ENCODE measurements around the gene MRM1. TPM values are rescaled to one million over a fixed set of nuclear protein-coding genes. Genes with fewer than 3 reads are reported as not detected.

MRM1 gene
- polyA plus RNA-seq, 2 of the 4 experiments (the other 2 are of a cell fraction) = 12.7 to 21.7 TPM

DNA sequence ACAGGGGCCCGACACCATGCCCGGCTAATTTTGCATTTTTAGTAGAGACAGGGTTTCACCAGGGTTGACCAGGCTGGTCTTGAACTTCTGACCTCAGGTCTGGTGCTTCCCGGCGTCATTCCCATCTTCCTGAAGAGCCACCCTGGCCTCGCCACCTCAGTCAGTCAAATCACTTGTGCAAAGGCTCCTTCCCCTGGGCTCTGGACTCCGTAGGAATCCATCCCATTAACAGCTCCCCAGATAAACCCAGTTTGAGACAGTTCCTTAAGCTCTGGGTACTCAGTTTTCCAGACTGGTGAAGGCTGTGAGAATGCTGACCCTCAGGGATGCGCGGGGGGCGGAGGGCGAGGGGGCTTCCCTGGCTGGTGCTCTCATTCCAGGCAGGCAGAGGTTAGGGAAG lies 39.5 kb downstream of the MRM1 start:
- no peaks in the 10 kb centered on the region for H3K4me1 ChIP-seq
- no peak for DNase-seq (ENCODE audit: low read depth in 1 of 2, low spot score in 1 of 2)
- no peak for TF ChIP-seq BHLHE40 (IDR thresholded peaks at IDR 0.05; ENCODE audit: low read depth, low read length)
- TF ChIP-seq, protein P1, sequence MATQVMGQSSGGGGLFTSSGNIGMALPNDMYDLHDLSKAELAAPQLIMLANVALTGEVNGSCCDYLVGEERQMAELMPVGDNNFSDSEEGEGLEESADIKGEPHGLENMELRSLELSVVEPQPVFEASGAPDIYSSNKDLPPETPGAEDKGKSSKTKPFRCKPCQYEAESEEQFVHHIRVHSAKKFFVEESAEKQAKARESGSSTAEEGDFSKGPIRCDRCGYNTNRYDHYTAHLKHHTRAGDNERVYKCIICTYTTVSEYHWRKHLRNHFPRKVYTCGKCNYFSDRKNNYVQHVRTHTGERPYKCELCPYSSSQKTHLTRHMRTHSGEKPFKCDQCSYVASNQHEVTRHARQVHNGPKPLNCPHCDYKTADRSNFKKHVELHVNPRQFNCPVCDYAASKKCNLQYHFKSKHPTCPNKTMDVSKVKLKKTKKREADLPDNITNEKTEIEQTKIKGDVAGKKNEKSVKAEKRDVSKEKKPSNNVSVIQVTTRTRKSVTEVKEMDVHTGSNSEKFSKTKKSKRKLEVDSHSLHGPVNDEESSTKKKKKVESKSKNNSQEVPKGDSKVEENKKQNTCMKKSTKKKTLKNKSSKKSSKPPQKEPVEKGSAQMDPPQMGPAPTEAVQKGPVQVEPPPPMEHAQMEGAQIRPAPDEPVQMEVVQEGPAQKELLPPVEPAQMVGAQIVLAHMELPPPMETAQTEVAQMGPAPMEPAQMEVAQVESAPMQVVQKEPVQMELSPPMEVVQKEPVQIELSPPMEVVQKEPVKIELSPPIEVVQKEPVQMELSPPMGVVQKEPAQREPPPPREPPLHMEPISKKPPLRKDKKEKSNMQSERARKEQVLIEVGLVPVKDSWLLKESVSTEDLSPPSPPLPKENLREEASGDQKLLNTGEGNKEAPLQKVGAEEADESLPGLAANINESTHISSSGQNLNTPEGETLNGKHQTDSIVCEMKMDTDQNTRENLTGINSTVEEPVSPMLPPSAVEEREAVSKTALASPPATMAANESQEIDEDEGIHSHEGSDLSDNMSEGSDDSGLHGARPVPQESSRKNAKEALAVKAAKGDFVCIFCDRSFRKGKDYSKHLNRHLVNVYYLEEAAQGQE (IDR thresholded peaks at IDR 0.05) = no peak
- TF ChIP-seq, protein P2, sequence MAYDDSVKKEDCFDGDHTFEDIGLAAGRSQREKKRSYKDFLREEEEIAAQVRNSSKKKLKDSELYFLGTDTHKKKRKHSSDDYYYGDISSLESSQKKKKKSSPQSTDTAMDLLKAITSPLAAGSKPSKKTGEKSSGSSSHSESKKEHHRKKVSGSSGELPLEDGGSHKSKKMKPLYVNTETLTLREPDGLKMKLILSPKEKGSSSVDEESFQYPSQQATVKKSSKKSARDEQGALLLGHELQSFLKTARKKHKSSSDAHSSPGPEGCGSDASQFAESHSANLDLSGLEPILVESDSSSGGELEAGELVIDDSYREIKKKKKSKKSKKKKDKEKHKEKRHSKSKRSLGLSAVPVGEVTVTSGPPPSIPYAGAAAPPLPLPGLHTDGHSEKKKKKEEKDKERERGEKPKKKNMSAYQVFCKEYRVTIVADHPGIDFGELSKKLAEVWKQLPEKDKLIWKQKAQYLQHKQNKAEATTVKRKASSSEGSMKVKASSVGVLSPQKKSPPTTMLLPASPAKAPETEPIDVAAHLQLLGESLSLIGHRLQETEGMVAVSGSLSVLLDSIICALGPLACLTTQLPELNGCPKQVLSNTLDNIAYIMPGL (CRISPR knock-in tag; IDR thresholded peaks at IDR 0.05; ENCODE audit: borderline replicate concordance) = no peak
- no peak for TF ChIP-seq ZNF302 (CRISPR knock-in tag; IDR thresholded peaks at IDR 0.05)
- no peak for TF ChIP-seq HOXB13 (CRISPR knock-in tag; IDR thresholded peaks at IDR 0.05; ENCODE audit: low read depth)
- TF ChIP-seq TFCP2L1 (CRISPR knock-in tag; IDR thresholded peaks at IDR 0.05) = no peak
- no peak for TF ChIP-seq POLR2AphosphoS2 (conservative IDR thresholded peaks at IDR 0.05; ENCODE audit: low read length)
- no peak for TF ChIP-seq MAFK (IDR thresholded peaks at IDR 0.05; ENCODE audit: partially characterized antibody)
- ChIA-PET CTCF (interaction anchor here (4.9 kb wide), 1 partner anchor 12 kb away, joined by 39 read pairs; no protein-coding TSS in a partner anchor), POLR2A (no interaction called here)
- FAIRE-seq = no peak
- H3K4me2 ChIP-seq = no peak overlapping the region
- 52% methylated on average over 10 of the region's 10 CpGs for WGBS (ENCODE audit: missing lambda C conversion rate)
- no peak overlapping the region for H3K27ac ChIP-seq
- no peak overlapping the region for H3K4me3 ChIP-seq
- no peaks in the 10 kb centered on the region for H3K9me3 ChIP-seq
- ATAC-seq = no peak

- 39% methylated on average over 31 of the region's 43 CpGs for WGBS (ENCODE audit: missing lambda C conversion rate)
- CTCF ChIA-PET = interaction anchor here (2.2 to 4.9 kb wide), 3 partner anchors 12 to 406 kb away, joined by 9 to 39 read pairs (median 13); no protein-coding TSS in a partner anchor
Measured at GRCh38 chr17:36641331-36641876, 40.0 kb downstream of the MRM1 start.

More at GRCh38 chr17:36641331-36641876, 40.0 kb downstream of the MRM1 start:
- H3K4me3 ChIP-seq = peak overlapping the region; percentile 44
- ATAC-seq (peak; percentile 10 to 36; a peak in 3 of 6 replicates), FAIRE-seq (no peak), DNase-seq (ENCODE audit: low read depth in 1 of 2, low spot score in 1 of 2) (no peak)
- H3K9me3 ChIP-seq = no peaks in the 10 kb centered on the region
- TF ChIP-seq SREBF2 (IDR thresholded peaks at IDR 0.05) (no peak), CHD2 (IDR thresholded peaks at IDR 0.05; ENCODE audit: low read length, partially characterized antibody) (no peak), NFE2L2 (conservative IDR thresholded peaks at IDR 0.05; ENCODE audit: low read length) (no peak), JUN (IDR thresholded peaks at IDR 0.05) (no peak), E2F6 (IDR thresholded peaks at IDR 0.05; ENCODE audit: borderline replicate concordance, low read depth) (no peak), CTCF (IDR thresholded peaks at IDR 0.05) (no peak), BHLHE40 (IDR thresholded peaks at IDR 0.05; ENCODE audit: low read depth, low read length) (no peak)
- H3K4me1 ChIP-seq = no peaks in the 10 kb centered on the region
- H3K4me2 ChIP-seq = peak overlapping the region; percentile 90
- peak overlapping the region in 1 of 2 experiments; percentile 43; a peak in 2 of 6 replicates for H3K27ac ChIP-seq
- POLR2A ChIA-PET = no interaction called here
